HEK293T (cell line): ENCODE results near the gene PRKCZ.
"Not testable (repeated sequence)": the region's sequence is repeated elsewhere in the genome, so short reads cannot be mapped to it uniquely, and the experiment has no call there.

Source experiments
- CTCF ChIA-PET: fragments of 350-600 bp; formaldehyde crosslinking; extraction: SDS; loops from one replicate; lab custom pipeline; 2021; ENCODE audit warnings: antibody characterized with exemption, inconsistent platforms; lab: Yijun Ruan, JAX
- POLR2A ChIA-PET: fragments of 350-600 bp; formaldehyde crosslinking; extraction: SDS; loops from one replicate; lab custom pipeline; 2020; ENCODE audit warnings: antibody characterized with exemption, inconsistent platforms; lab: Yijun Ruan, JAX
- DNase-seq: peaks from one replicate; pipeline ENCODE4 v3.0.0; 2012; ENCODE audit warnings: mixed read lengths; ENCODE audit errors: extremely low spot score
- ARNT ChIP-seq: fragments of 450-650 bp; IDR thresholded peaks from 2 replicates; pipeline ENCODE4 v1.6.1; 2017; ENCODE audit warnings: mild to moderate bottlenecking
- BHLHE40 ChIP-seq: fragments of 450-650 bp; IDR thresholded peaks from 2 replicates; pipeline ENCODE4 v1.6.1; 2016; ENCODE audit warnings: mild to moderate bottlenecking, moderate library complexity, borderline replicate concordance
- CTBP1 ChIP-seq: fragments of 450-650 bp; IDR thresholded peaks from 2 replicates; pipeline ENCODE4 v1.6.1; 2016; ENCODE audit warnings: borderline replicate concordance
- ELF4 ChIP-seq: fragments of 450-650 bp; IDR thresholded peaks from 2 replicates; pipeline ENCODE4 v1.6.1; 2017; ENCODE audit warnings: antibody characterized with exemption
- FOXA1 ChIP-seq: fragments of 450-650 bp; IDR thresholded peaks from 2 replicates; pipeline ENCODE4 v1.6.1; 2016; ENCODE audit warnings: mild to moderate bottlenecking
- FOXK2 ChIP-seq: fragments of 450-650 bp; IDR thresholded peaks from 2 replicates; pipeline ENCODE4 v1.6.1; 2016; ENCODE audit warnings: mild to moderate bottlenecking
- FOXM1 ChIP-seq: fragments of 450-650 bp; IDR thresholded peaks from 2 replicates; pipeline ENCODE4 v1.6.1; 2017; ENCODE audit warnings: mild to moderate bottlenecking, borderline replicate concordance
- HDGF ChIP-seq: fragments of 450-650 bp; IDR thresholded peaks from 2 replicates; pipeline ENCODE4 v1.6.1; 2017; ENCODE audit warnings: antibody characterized with exemption, borderline replicate concordance
- L3MBTL2 ChIP-seq: fragments of 450-650 bp; conservative IDR thresholded peaks from 2 replicates; pipeline ENCODE4 v1.6.1; 2016; ENCODE audit warnings: mild to moderate bottlenecking
- LEF1 ChIP-seq: fragments of 450-650 bp; IDR thresholded peaks from 2 replicates; pipeline ENCODE4 v1.6.1; 2017; ENCODE audit warnings: mild to moderate bottlenecking, borderline replicate concordance
- NFRKB ChIP-seq: fragments of 450-650 bp; IDR thresholded peaks from 2 replicates; pipeline ENCODE4 v1.6.1; 2016; ENCODE audit warnings: mild to moderate bottlenecking, moderate library complexity
- SP1 ChIP-seq: fragments of 450-650 bp; IDR thresholded peaks from 2 replicates; pipeline ENCODE4 v1.6.1; 2017
- TARDBP ChIP-seq: fragments of 450-650 bp; IDR thresholded peaks from 2 replicates; pipeline ENCODE4 v1.6.1; 2016
- ZNF384 ChIP-seq: fragments of 450-650 bp; IDR thresholded peaks from 2 replicates; pipeline ENCODE4 v1.6.1; 2016
- TF ChIP-seq, protein P1 (sequence below): fragments of 450-650 bp; IDR thresholded peaks from 2 replicates; pipeline ENCODE4 v1.6.1; 2016

The PRKCZ gene

DNA sequence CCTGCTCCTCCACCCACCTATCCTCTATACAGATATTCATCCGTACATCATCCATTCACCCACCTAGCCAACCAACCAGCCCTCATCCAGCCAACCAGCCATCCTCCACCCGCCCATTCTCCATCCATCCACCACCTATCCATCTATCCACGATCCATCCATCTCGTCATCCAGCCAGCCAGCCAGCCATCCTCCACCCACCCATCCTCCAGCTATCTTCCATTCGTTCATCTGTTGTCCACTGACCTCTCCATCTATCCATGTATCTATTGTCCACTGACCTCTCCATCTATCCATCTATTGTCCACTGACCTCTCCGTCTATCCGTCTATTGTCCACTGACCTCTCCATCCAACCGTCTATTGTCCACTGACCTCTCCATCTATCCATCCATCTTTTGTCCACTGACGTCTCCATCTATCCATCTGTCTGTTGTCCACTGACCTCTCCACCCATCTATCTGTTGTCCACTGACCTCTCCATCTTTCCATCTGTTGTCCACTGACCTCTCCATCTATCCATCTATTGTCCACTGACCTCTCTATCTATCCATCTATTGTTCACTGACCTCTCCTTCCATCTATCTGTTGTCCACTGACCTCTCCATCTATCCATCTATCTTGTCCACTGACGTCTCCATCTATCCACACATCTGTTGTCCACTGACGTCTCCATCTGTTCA is 96.8 kb downstream of the PRKCZ start:
- TF ChIP-seq ZNF384 (no peak), L3MBTL2 (no peak), TARDBP (no peak), ELF4 (no peak), LEF1 (no peak), SP1 (no peak)
- TF ChIP-seq, protein P1, sequence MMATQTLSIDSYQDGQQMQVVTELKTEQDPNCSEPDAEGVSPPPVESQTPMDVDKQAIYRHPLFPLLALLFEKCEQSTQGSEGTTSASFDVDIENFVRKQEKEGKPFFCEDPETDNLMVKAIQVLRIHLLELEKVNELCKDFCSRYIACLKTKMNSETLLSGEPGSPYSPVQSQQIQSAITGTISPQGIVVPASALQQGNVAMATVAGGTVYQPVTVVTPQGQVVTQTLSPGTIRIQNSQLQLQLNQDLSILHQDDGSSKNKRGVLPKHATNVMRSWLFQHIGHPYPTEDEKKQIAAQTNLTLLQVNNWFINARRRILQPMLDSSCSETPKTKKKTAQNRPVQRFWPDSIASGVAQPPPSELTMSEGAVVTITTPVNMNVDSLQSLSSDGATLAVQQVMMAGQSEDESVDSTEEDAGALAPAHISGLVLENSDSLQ = no peak
- POLR2A ChIA-PET = no interaction called here
- no peak for DNase-seq

DNA sequence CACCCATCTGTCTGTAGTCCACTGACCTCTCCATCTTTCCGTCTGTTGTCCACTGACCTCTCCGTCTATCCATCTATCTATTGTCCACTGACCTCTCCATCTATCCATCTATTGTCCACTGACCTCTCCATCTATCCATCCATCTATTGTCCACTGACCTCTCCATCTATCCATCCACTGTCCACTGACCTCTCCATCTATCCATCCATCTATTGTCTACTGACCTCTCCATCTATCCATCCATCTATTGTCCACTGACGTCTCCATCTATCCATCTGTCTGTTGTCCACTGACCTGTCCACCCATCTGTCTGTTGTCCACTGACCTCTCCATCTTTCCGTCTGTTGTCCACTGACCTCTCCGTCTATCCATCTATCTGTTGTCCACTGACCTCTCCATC is 97.7 kb downstream of the PRKCZ start:
- DNase-seq, POLR2A ChIA-PET, CTCF ChIA-PET: not testable (repeated sequence)

More for the DNA sequence above, 96.8 kb downstream of the PRKCZ start:
- CTCF ChIA-PET = no interaction called here

DNA sequence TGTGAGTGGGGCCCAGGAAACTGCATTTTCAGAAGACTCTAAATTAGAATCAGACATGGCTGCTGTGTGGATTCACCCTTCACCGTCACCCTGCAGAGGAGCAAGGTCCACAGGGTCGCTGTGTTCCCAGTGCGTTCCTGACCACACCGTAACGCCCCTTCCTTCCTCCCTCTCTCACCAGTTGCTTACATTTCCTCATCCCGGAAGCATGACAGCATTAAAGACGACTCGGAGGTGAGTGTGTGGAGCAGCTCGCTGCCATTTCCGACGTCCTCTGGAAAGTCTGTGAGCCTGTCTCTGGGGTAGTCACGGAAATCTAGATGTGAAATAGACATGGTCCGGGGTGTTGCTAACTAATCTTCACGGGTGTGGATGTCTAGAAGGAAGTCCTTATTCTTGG is 98.5 kb downstream of the PRKCZ start:
- ChIA-PET CTCF (interaction anchor here (0.5 to 1.4 kb wide), 3 partner anchors 9 to 777 kb away, joined by 3 to 5 read pairs (median 3); no protein-coding TSS in a partner anchor), POLR2A (no interaction called here)
- no peak for DNase-seq
- TF ChIP-seq ELF4 (no peak), FOXA1 (no peak), BHLHE40 (no peak), NFRKB (no peak), ARNT (no peak), L3MBTL2 (no peak), HDGF (no peak), LEF1 (no peak)

DNA sequence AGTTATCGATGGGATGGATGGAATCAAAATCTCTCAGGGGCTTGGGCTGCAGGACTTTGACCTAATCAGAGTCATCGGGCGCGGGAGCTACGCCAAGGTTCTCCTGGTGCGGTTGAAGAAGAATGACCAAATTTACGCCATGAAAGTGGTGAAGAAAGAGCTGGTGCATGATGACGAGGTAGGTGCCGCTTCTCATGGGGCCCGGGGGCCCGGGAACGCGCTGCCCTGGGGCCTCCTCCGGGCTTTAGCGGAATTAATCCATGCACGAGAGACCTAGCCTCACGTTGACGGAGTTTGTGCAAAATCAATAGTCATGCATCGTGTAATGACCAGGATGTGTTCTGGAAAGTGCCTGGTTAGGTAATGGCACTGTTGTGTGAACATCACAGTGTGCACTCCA is 100.6 kb downstream of the PRKCZ start:
- ChIA-PET POLR2A (no interaction called here), CTCF (interaction anchor here (1.2 kb wide), 1 partner anchor 11 kb away, joined by 4 read pairs; no protein-coding TSS in a partner anchor)
- no peak for TF ChIP-seq NFRKB
- TF ChIP-seq, protein P1 = no peak
- TF ChIP-seq FOXM1 = no peak
- no peak for TF ChIP-seq CTBP1
- TF ChIP-seq TARDBP = no peak
- TF ChIP-seq ZNF384 = no peak
- TF ChIP-seq ARNT = no peak
- no peak for TF ChIP-seq LEF1
- no peak for TF ChIP-seq ELF4
- TF ChIP-seq SP1 = no peak
- TF ChIP-seq FOXK2 = no peak
- TF ChIP-seq L3MBTL2 = no peak
- no peak for DNase-seq

DNA sequence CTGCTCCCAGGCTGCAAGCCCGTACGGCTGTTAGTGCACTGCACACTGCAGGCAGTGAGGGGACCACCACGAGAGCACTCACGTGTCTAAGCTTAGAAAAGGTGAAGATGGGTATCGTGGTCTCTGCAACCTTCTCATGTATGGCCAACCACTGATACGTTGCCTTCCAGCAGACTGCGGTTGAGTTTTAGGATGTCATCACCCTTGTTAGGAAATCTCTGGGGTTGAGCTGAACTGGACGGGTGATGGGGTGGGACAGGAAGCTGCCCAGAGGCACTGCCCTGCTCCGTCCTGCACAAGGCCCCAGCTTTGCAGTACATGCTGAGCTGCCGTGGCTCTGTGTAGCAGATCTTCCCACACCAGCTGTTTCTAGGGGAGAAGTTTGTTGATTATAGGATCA is 101.0 kb downstream of the PRKCZ start:
- DNase-seq = no peak
- CTCF ChIA-PET = interaction anchor here (0.5 to 1.2 kb wide), 3 partner anchors 11 to 173 kb away, joined by 3 to 4 read pairs (median 3); no protein-coding TSS in a partner anchor
- no peak for TF ChIP-seq ZNF384
- no peak for TF ChIP-seq ARNT
- TF ChIP-seq, protein P1 = no peak
- POLR2A ChIA-PET = no interaction called here

DNA sequence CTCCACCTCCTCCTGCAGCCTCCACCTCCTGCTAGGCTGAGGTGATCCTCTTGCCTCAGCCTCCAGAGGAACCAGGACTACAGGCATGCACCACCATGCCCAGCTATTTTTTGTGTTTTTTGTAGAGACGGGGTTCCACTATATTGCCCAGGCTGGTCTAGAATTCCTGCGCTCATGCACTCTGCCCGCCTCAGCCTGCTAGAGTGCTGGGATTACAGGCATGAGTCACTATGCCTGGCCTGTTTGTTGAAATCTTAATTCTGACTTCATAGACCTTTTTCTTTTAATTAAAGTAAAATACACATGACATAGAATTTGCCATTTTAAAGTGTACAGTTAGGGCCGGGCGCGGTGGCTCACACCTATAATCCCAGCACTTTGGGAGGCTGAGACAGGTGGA is 101.7 kb downstream of the PRKCZ start:
- CTCF ChIA-PET = interaction anchor here (0.5 to 1.2 kb wide), 3 partner anchors 12 to 174 kb away, joined by 3 to 4 read pairs (median 3); no protein-coding TSS in a partner anchor
- TF ChIP-seq BHLHE40 = no peak
- no peak for TF ChIP-seq CTBP1
- no peak for TF ChIP-seq ZNF384
- TF ChIP-seq FOXA1 = no peak
- TF ChIP-seq ELF4 = no peak
- no peak for TF ChIP-seq TARDBP
- POLR2A ChIA-PET = no interaction called here
- DNase-seq = no peak

DNA sequence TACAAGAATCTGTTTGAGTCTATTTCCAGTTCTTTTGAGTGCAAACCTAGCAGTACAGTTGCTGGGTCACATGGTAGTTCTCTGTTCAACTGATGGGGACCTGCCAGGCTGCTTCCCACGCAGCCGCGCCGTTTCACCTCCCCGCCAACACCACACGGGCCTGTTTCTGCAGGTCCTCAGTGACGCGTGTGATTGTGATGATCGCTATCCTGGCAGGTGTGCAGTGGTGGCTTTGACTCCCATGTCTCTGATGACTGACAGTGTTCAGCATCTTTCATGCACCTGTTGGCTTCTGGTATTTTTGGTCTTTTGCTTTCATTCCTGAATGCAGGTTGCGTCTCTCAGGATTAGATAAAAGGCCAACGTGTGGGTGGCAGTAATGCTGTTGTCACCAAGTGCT is 102.7 kb downstream of the PRKCZ start:
- no peak for DNase-seq

More for the DNA sequence above, 102.7 kb downstream of the PRKCZ start:
- no peak for TF ChIP-seq ZNF384
- TF ChIP-seq L3MBTL2 = no peak
- TF ChIP-seq HDGF = no peak
- TF ChIP-seq, protein P1 = no peak
- TF ChIP-seq CTBP1 = no peak
- TF ChIP-seq FOXA1 = no peak
- TF ChIP-seq ARNT = no peak
- POLR2A ChIA-PET = no interaction called here
- CTCF ChIA-PET = no interaction called here
